ENCODE results near the gene CRYAB.

GRCh38 chr11:111944139-111944538 lies 32.6 kb upstream of the CRYAB start:
- TF ChIP-seq CTCF (conservative IDR thresholded peaks at IDR 0.05) (no peak), EZH2 (IDR thresholded peaks at IDR 0.05; ENCODE audit: low read depth) (no peak)
